K562 (cell line): ENCODE data around the gene MICU2. TPM values are rescaled to one million over a fixed set of nuclear protein-coding genes. Genes with fewer than 3 reads are reported as not detected.
A peak's percentile ranks its signal among the peaks of the same experiment; 100 is the strongest.
"Not testable (repeated sequence)": the region's sequence is repeated elsewhere in the genome, so short reads cannot be mapped to it uniquely, and the experiment has no call there.

Source experiments
- ATAC-seq: fragments of 200-7000 bp; cut with Tn5 transposase; 3 replicates; pipeline ENCODE4 v1.9.1; 2020; ENCODE audit warnings: moderate library complexity
- BruUV-seq: library from RNA; stranded (reverse); fragments of 400-500 nt; replicated peaks from 2 replicates; lab custom pipeline; 2021; lab: Mats Ljungman, UMichigan
- CTCF ChIA-PET: fragments of 300-600 bp; formaldehyde crosslinking; extraction: SDS; loops from one replicate; lab custom pipeline; 2021; ENCODE audit warnings: low intra/inter-chr PET ratio; lab: Yijun Ruan, JAX
- POLR2A ChIA-PET: fragments of 300-600, 350-650 bp; sonication (Branson Sonifier 250); formaldehyde crosslinking; extraction: SDS; loops from one replicate; lab custom pipeline; 2021; ENCODE audit warnings: antibody characterized with exemption, inconsistent platforms; lab: Yijun Ruan, JAX
- DNase-seq, 4 experiments: peaks; one replicate each; pipeline versions ENCODE4 v3.0.0 to v3.0.0-alpha.2; 2011 to 2018; ENCODE audit warnings: low spot score in 3 of 4, mixed read lengths in 3 of 4; ENCODE audit errors: extremely low read depth in 1 of 4
- FAIRE-seq: peaks from 2 replicates; lab custom pipeline; 2011; peaks lifted over from hg19 to GRCh38; lab: Jason Lieb, UNC
- H2AFZ ChIP-seq: 2 replicates; pipeline ENCODE4 v1.6.0; 2011; ENCODE audit warnings: low read depth, low read length, control low read depth, inconsistent platforms
- H3K27ac ChIP-seq: fragments of 200-600 bp; 3 replicates; pipeline ENCODE4 v1.8.0; 2011; ENCODE audit warnings: low read depth, mild to moderate bottlenecking, control low read depth, inconsistent platforms, low read length, moderate library complexity, mixed read lengths; ENCODE audit errors: extremely low read depth
- H3K27me3 ChIP-seq, 2 experiments: fragments of 300-600 bp in 1 of 2; 2 replicates in 1 of 2; 3 replicates in 1 of 2; pipeline versions ENCODE4 v1.6.0 to v1.8.0; 2011; ENCODE audit warnings: inconsistent platforms in 2 of 2, low read length in 2 of 2, mild to moderate bottlenecking in 1 of 2, mixed read lengths in 1 of 2, moderate library complexity in 1 of 2; ENCODE audit not compliant: control insufficient read depth in 2 of 2, insufficient read depth in 2 of 2
- H3K36me3 ChIP-seq: fragments of 300-600 bp; 3 replicates; pipeline ENCODE4 v1.8.0; 2011; ENCODE audit warnings: mild to moderate bottlenecking, low read length, inconsistent platforms; ENCODE audit not compliant: control insufficient read depth, insufficient read depth
- H3K4me1 ChIP-seq, 2 experiments: fragments of 200-600 bp in 1 of 2; replicated peaks in 1 of 2; 2 replicates in 1 of 2; 3 replicates in 1 of 2; pipeline versions ENCODE4 v1.5.1 to v1.8.0; 2011; ENCODE audit warnings: inconsistent platforms in 2 of 2, low read length in 2 of 2, mild to moderate bottlenecking in 1 of 2, mixed read lengths in 1 of 2, moderate library complexity in 1 of 2; ENCODE audit not compliant: control insufficient read depth in 2 of 2, insufficient read depth in 2 of 2
- H3K4me2 ChIP-seq: 2 replicates; pipeline ENCODE4 v1.6.1; 2011; ENCODE audit warnings: low read length, control low read depth, inconsistent platforms, mixed read lengths; ENCODE audit not compliant: insufficient read depth
- H3K4me3 ChIP-seq: fragments of 200-600 bp; sonication (generic), shearing (Covaris generic); 2 replicates; pipeline ENCODE4 v1.5.1; 2016; ENCODE audit warnings: control low read depth, inconsistent platforms
- H3K79me2 ChIP-seq: fragments of 200-600 bp; 3 replicates; pipeline ENCODE4 v1.8.0; 2011; ENCODE audit warnings: low read length, inconsistent platforms; ENCODE audit not compliant: control insufficient read depth, insufficient read depth
- H3K9ac ChIP-seq, 2 experiments: 2 replicates each; pipeline versions ENCODE4 v1.6.0 to v1.6.1; 2011; ENCODE audit warnings: low read depth in 2 of 2, low read length in 2 of 2, control low read depth in 1 of 2, inconsistent platforms in 1 of 2, mild to moderate bottlenecking in 1 of 2, mixed read lengths in 1 of 2; ENCODE audit not compliant: insufficient read depth in 1 of 2
- H3K9me1 ChIP-seq: one replicate; pipeline ENCODE4 v1.6.0; 2011; ENCODE audit warnings: inconsistent platforms, mild to moderate bottlenecking, low read length, moderate library complexity; ENCODE audit not compliant: control insufficient read depth, insufficient read depth
- H3K9me3 ChIP-seq: replicated peaks from 2 replicates; pipeline ENCODE4 v1.5.1; 2011; ENCODE audit warnings: low read depth, low read length, inconsistent platforms; ENCODE audit not compliant: control insufficient read depth, insufficient read depth
- H4K20me1 ChIP-seq: replicated peaks from 2 replicates; pipeline ENCODE4 v1.6.1; 2011; ENCODE audit warnings: low read length, inconsistent platforms, mixed read lengths; ENCODE audit not compliant: control insufficient read depth, insufficient read depth
- FOSL1 ChIP-seq: fragments of 200-800 bp; sonication (Bioruptor generic); conservative IDR thresholded peaks from 2 replicates; pipeline ENCODE4 v1.6.1; 2016; ENCODE audit warnings: missing genetic modification characterization, missing compliant biosample characterization
- MTA3 ChIP-seq: fragments of 450-650 bp; formaldehyde crosslinking; IDR thresholded peaks from 2 replicates; pipeline ENCODE4 v1.6.1; 2017; ENCODE audit warnings: mild to moderate bottlenecking, borderline replicate concordance
- NCOA1 ChIP-seq: fragments of 450-650 bp; IDR thresholded peaks from 2 replicates; pipeline ENCODE4 v1.6.1; 2016; ENCODE audit warnings: low read depth
- TCFL5 ChIP-seq: fragments of 250-450 bp; sonication (Bioruptor Pico); conservative IDR thresholded peaks from 2 replicates; pipeline ENCODE4 v1.6.1; 2021; ENCODE audit warnings: mild to moderate bottlenecking, moderate library complexity, matching md5 sums
- ZNF79 ChIP-seq: fragments of 250-450 bp; sonication (Bioruptor Pico); IDR thresholded peaks from 2 replicates; pipeline ENCODE4 v1.4.0; 2020; ENCODE audit warnings: low read depth, mild to moderate bottlenecking, moderate library complexity
- WGBS: fragments of 100-300 bp; shearing (Covaris generic); methylation state at CpG from one replicate; pipeline ENCODE4 v1.1.6; 2016; ENCODE audit warnings: low coverage, mixed read lengths; ENCODE audit not compliant: insufficient coverage; ENCODE audit errors: missing lambda C conversion rate; 5-methylcytosine and 5-hydroxymethylcytosine counted together
- in situ Hi-C: fragments of 300-500 bp; cut with MboI; formaldehyde crosslinking; loops from 4 replicates; pipeline ENCODE4 v1.15.0; 2018; ENCODE audit warnings: inconsistent platforms, mixed read lengths
- intact Hi-C: fragments of 100-400 bp; cut with micrococcal nuclease; formaldehyde crosslinking; loops from 2 replicates; pipeline ENCODE4 v1.14.2; 2022
- polyA plus RNA-seq, 8 experiments: library from polyadenylated mRNA; depleted of rRNA in 4 of 8; stranded (reverse) in 5 of 8; unstranded in 3 of 8; fragments of >200 nt; fragmentation: Nextera tagmentation in 2 of 8; fragmentation: Illumina TruSeq in 1 of 8; extraction: Ambion mirVana in 2 of 8; extraction: Trizol in 1 of 8; gene quantifications; 2 replicates each; pipeline versions ENCODE4 v1.2.1 to v1.2.3, GENCODE V29; 2011 to 2014; ENCODE audit warnings: inconsistent platforms in 1 of 8, missing spikeins in 1 of 8
- total RNA-seq, 7 experiments: library from RNA; depleted of rRNA in 6 of 7; stranded (reverse); fragments of >200 nt in 6 of 7; fragmentation: Illumina TruSeq in 2 of 7; extraction: Trizol in 2 of 7; gene quantifications; 2 replicates each; pipeline versions ENCODE4 v1.2.1 to v1.2.3, GENCODE V29; 2011 to 2021; ENCODE audit warnings: low replicate concordance in 1 of 7
- TF ChIP-seq, protein P1 (sequence below): sonication (generic); formaldehyde crosslinking; IDR thresholded peaks from 2 replicates; pipeline ENCODE4 v1.8.1; 2022; ENCODE audit warnings: missing genetic modification reagents

The MICU2 gene
- total and polyA plus RNA-seq, 9 of the 15 experiments (the other 6 are each of a cell fraction or from before 2014, with no cell fraction given): 9.1 to 41.8 (median 33.4) TPM

DNA sequence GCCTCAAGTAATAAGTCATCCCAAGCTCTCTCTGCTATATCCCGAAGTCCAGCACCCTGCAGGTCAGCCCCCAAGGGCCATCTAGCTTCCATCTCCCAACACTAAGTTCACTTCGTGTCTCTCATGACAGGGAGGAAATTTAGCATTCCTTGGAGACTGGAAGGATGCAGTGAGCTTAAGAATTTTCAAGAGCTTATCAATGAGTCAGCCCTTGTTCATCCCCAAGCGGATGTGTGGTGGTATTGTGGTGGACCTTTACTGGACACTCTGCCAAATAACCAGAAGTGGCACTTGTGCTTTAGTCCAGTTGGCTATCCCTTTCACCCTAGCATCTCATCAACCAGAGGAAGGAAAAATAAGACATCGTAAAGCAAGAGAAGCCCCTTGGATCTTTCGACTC, 15.6 kb downstream of the MICU2 start:
- H3K36me3 ChIP-seq, DNase-seq, H3K27ac ChIP-seq, in situ Hi-C loops, H3K27me3 ChIP-seq, H3K4me2 ChIP-seq, H3K4me1 ChIP-seq, H4K20me1 ChIP-seq, H3K9ac ChIP-seq, CTCF ChIA-PET, H3K4me3 ChIP-seq, ATAC-seq, H3K9me1 ChIP-seq, H2AFZ ChIP-seq, intact Hi-C loops, BruUV-seq, H3K9me3 ChIP-seq, FAIRE-seq: not testable (repeated sequence)
- peaks cover 27% of the 10 kb centered on the region for H3K79me2 ChIP-seq
- WGBS: 80% methylated on average over 5 of the region's 5 CpGs
- POLR2A ChIA-PET: interaction anchor here (1.4 kb wide), 1 partner anchor 11 kb away, joined by 3 read pairs; no protein-coding TSS in a partner anchor
- TF ChIP-seq FOSL1 (tag): peak; percentile 35; the same call in 1 of the 2 replicates

DNA sequence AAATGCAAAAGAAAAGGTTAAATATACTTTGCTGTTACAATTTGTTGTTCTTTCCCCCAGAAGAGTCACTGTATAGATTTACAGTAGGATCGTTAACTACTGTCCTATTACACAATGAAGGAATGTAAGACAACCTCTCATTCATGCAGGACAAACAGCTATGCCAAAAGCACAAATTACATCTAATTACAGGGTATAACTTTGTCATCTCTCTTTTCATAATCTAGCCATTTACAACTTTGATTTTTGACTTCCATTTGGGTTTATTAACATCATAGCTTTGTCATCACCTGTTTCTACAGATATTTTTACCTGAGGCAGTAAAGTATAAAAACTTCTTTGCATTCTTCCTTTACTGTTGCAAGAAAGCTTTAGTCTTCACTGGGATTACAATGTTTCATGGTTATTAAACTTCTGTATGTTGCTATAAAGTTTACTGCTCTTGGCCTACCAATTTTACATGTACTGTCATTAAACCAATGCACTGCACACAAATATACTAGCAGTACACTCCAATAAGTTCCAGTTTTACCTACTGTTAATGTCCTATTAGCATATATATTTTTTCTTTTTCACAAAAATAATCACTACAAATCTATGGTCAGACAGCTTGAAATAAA, 18.9 kb downstream of the MICU2 start:
- H3K4me3 ChIP-seq: no peak overlapping the region
- POLR2A ChIA-PET: no interaction called here
- H3K4me1 ChIP-seq: no peaks in the 10 kb centered on the region
- no peak overlapping the region for H3K4me2 ChIP-seq
- H3K27me3 ChIP-seq: no peaks in the 10 kb centered on the region
- no peaks in the 10 kb centered on the region for H3K9me3 ChIP-seq
- CTCF ChIA-PET: no interaction called here
- no peaks in the 10 kb centered on the region for H3K9me1 ChIP-seq
- no peak overlapping the region for H3K27ac ChIP-seq
- peaks cover 19% of the 10 kb centered on the region for H3K79me2 ChIP-seq
- H3K36me3 ChIP-seq: no peaks in the 10 kb centered on the region; the same call in 2 of the 3 replicates
- ATAC-seq (no peak), DNase-seq (no peak), FAIRE-seq (no peak)
- in situ Hi-C loops: no loop called here
- no peaks in the 10 kb centered on the region for H4K20me1 ChIP-seq
- BruUV-seq: no TSS peak
- no peak overlapping the region for H3K9ac ChIP-seq
- no peak overlapping the region for H2AFZ ChIP-seq
- intact Hi-C loops: no loop called here
- 75% methylated on average over 1 of the region's 1 CpG for WGBS
- TF ChIP-seq ZNF79 (no peak), NCOA1 (no peak), MTA3 (no peak), TCFL5 (CRISPR knock-in tag) (no peak)
- TF ChIP-seq, protein P1, sequence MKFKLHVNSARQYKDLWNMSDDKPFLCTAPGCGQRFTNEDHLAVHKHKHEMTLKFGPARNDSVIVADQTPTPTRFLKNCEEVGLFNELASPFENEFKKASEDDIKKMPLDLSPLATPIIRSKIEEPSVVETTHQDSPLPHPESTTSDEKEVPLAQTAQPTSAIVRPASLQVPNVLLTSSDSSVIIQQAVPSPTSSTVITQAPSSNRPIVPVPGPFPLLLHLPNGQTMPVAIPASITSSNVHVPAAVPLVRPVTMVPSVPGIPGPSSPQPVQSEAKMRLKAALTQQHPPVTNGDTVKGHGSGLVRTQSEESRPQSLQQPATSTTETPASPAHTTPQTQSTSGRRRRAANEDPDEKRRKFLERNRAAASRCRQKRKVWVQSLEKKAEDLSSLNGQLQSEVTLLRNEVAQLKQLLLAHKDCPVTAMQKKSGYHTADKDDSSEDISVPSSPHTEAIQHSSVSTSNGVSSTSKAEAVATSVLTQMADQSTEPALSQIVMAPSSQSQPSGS (CRISPR knock-in tag): no peak
